ENCODE measurements around the gene PRRX2.
"Not testable (repeated sequence)": the region's sequence is repeated elsewhere in the genome, so short reads cannot be mapped to it uniquely, and the experiment has no call there.

GRCh38 chr9:129749052-129749451 is 83.6 kb downstream of the PRRX2 start:
- not testable (repeated sequence) for TF ChIP-seq TSHZ2 (CRISPR knock-in tag; IDR thresholded peaks at IDR 0.05); PPARA (CRISPR knock-in tag; IDR thresholded peaks at IDR 0.05; ENCODE audit: borderline replicate concordance); ESRRG (CRISPR knock-in tag; IDR thresholded peaks at IDR 0.05); TOX (CRISPR knock-in tag; IDR thresholded peaks at IDR 0.05; ENCODE audit: borderline replicate concordance); TCF4 (CRISPR knock-in tag; IDR thresholded peaks at IDR 0.05; ENCODE audit: borderline replicate concordance); PATZ1 (CRISPR knock-in tag; IDR thresholded peaks at IDR 0.05; ENCODE audit: borderline replicate concordance); OSR1 (CRISPR knock-in tag; IDR thresholded peaks at IDR 0.05); ZNF565 (CRISPR knock-in tag; conservative IDR thresholded peaks at IDR 0.05; ENCODE audit: low read depth); RARB (CRISPR knock-in tag; IDR thresholded peaks at IDR 0.05); ISL1 (CRISPR knock-in tag; IDR thresholded peaks at IDR 0.05); ZC3H10 (CRISPR knock-in tag; IDR thresholded peaks at IDR 0.05); ARNTL (CRISPR knock-in tag; IDR thresholded peaks at IDR 0.05; ENCODE audit: borderline replicate concordance, low read depth); POU6F1 (CRISPR knock-in tag; IDR thresholded peaks at IDR 0.05; ENCODE audit: borderline replicate concordance, low read depth)
